Measurements from ENCODE around the gene NEFH. TPM values are rescaled to one million over a fixed set of nuclear protein-coding genes. Genes with fewer than 3 reads are reported as not detected.

The NEFH gene
- total RNA-seq, 1 donor from 2014 or later: 0.43 TPM

GRCh38 chr22:29454276-29454675 is 25.7 kb upstream of the NEFH start:
- H3K4me3 Mint-ChIP-seq: no peak overlapping the region
- no peak for DNase-seq (ENCODE audit: low spot score)
- H3K36me3 Mint-ChIP-seq: no peaks in the 10 kb centered on the region
- H3K79me2 ChIP-seq (ENCODE audit: low read depth): no peaks in the 10 kb centered on the region
- H3K27ac Mint-ChIP-seq: peak overlapping the region; percentile 86
- H3K9me3 ChIP-seq (ENCODE audit: low read depth): no peaks in the 10 kb centered on the region
- H3K9ac ChIP-seq: no peak overlapping the region
- H2AFZ ChIP-seq (replicated peaks): peak overlapping the region; percentile 50
- no peak overlapping the region for H3K27ac ChIP-seq
- H3K36me3 ChIP-seq: no peaks in the 10 kb centered on the region
- no peak overlapping the region for H3K4me3 ChIP-seq
- no peaks in the 10 kb centered on the region for H3K27me3 Mint-ChIP-seq (ENCODE audit: insufficient read depth, low read depth)
- H3K4me2 ChIP-seq: no peak overlapping the region
- peaks cover 12% of the 10 kb centered on the region for H3K4me1 ChIP-seq
- H3K9me3 Mint-ChIP-seq: no peaks in the 10 kb centered on the region
- H4K20me1 ChIP-seq (ENCODE audit: low read depth): no peaks in the 10 kb centered on the region
- H3K27me3 ChIP-seq: no peaks in the 10 kb centered on the region
- TF ChIP-seq, protein P1, sequence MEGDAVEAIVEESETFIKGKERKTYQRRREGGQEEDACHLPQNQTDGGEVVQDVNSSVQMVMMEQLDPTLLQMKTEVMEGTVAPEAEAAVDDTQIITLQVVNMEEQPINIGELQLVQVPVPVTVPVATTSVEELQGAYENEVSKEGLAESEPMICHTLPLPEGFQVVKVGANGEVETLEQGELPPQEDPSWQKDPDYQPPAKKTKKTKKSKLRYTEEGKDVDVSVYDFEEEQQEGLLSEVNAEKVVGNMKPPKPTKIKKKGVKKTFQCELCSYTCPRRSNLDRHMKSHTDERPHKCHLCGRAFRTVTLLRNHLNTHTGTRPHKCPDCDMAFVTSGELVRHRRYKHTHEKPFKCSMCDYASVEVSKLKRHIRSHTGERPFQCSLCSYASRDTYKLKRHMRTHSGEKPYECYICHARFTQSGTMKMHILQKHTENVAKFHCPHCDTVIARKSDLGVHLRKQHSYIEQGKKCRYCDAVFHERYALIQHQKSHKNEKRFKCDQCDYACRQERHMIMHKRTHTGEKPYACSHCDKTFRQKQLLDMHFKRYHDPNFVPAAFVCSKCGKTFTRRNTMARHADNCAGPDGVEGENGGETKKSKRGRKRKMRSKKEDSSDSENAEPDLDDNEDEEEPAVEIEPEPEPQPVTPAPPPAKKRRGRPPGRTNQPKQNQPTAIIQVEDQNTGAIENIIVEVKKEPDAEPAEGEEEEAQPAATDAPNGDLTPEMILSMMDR (IDR thresholded peaks at IDR 0.05): no peak
- no peak for TF ChIP-seq EZH2phosphoT487 (IDR thresholded peaks at IDR 0.05)
- TF ChIP-seq EZH2 (IDR thresholded peaks at IDR 0.05): no peak
- H3K4me1 Mint-ChIP-seq: peaks cover 27% of the 10 kb centered on the region
- H3F3A ChIP-seq (ENCODE audit: low read depth): peaks cover 16% of the 10 kb centered on the region

GRCh38 chr22:29456211-29456671 is 23.8 kb upstream of the NEFH start:
- Histone ChIP-seq H3K27me3 (no peaks in the 10 kb centered on the region), H3K4me1 (peaks cover 22% of the 10 kb centered on the region), H3F3A (ENCODE audit: low read depth) (peaks cover 27% of the 10 kb centered on the region), H3K4me2 (peak overlapping the region; percentile 71), H3K9ac (no peak overlapping the region), H3K27ac (no peak overlapping the region), H3K36me3 (no peaks in the 10 kb centered on the region), H3K79me2 (ENCODE audit: low read depth) (no peaks in the 10 kb centered on the region), H4K20me1 (ENCODE audit: low read depth) (no peaks in the 10 kb centered on the region), H3K4me3 (peak overlapping the region; percentile 14), H2AFZ (replicated peaks) (peak overlapping the region; percentile 91), H3K9me3 (ENCODE audit: low read depth) (no peaks in the 10 kb centered on the region)
- H3K9me3 Mint-ChIP-seq: no peaks in the 10 kb centered on the region
- H3K4me1 Mint-ChIP-seq: peaks cover 29% of the 10 kb centered on the region
- H3K4me3 Mint-ChIP-seq: peak overlapping the region; percentile 21
- TF ChIP-seq, protein P1 (IDR thresholded peaks at IDR 0.05): no peak
- TF ChIP-seq EZH2phosphoT487 (IDR thresholded peaks at IDR 0.05): no peak
- no peak for TF ChIP-seq EZH2 (IDR thresholded peaks at IDR 0.05)
- peak overlapping the region; percentile 88 for H3K27ac Mint-ChIP-seq
- no peaks in the 10 kb centered on the region for H3K36me3 Mint-ChIP-seq
- peak; percentile 80 for DNase-seq (ENCODE audit: low spot score)
- peaks cover 1% of the 10 kb centered on the region for H3K27me3 Mint-ChIP-seq (ENCODE audit: insufficient read depth, low read depth)

- H3K79me2 ChIP-seq (ENCODE audit: low read depth): no peaks in the 10 kb centered on the region
- Mint-ChIP-seq H3K4me3 (peak overlapping the region; percentile 41), H3K4me1 (peaks cover 29% of the 10 kb centered on the region), H3K36me3 (no peaks in the 10 kb centered on the region), H3K27me3 (ENCODE audit: insufficient read depth, low read depth) (peaks cover 4% of the 10 kb centered on the region), H3K9me3 (no peaks in the 10 kb centered on the region), H3K27ac (peak overlapping the region; percentile 83)
- H3K27me3 ChIP-seq: no peaks in the 10 kb centered on the region
- no peaks in the 10 kb centered on the region for H3K36me3 ChIP-seq
- no peak overlapping the region for H3K4me3 ChIP-seq
- no peak overlapping the region for H3K9ac ChIP-seq
- H3K27ac ChIP-seq: no peak overlapping the region
- peak overlapping the region; percentile 94 for H2AFZ ChIP-seq (replicated peaks)
- TF ChIP-seq EZH2phosphoT487 (IDR thresholded peaks at IDR 0.05) (no peak), EZH2 (IDR thresholded peaks at IDR 0.05) (no peak)
- TF ChIP-seq, protein P1 (IDR thresholded peaks at IDR 0.05): no peak
- no peaks in the 10 kb centered on the region for H3K9me3 ChIP-seq (ENCODE audit: low read depth)
- peaks cover 22% of the 10 kb centered on the region for H3K4me1 ChIP-seq
- no peaks in the 10 kb centered on the region for H4K20me1 ChIP-seq (ENCODE audit: low read depth)
- peaks cover 27% of the 10 kb centered on the region for H3F3A ChIP-seq (ENCODE audit: low read depth)
- H3K4me2 ChIP-seq: no peak overlapping the region
- peak; percentile 82 for DNase-seq (ENCODE audit: low spot score)
Observed at GRCh38 chr22:29457730-29458129, 22.3 kb upstream of the NEFH start.
